ENCODE measurements around the gene BTBD7. TPM values are rescaled to one million over a fixed set of nuclear protein-coding genes. Genes with fewer than 3 reads are reported as not detected.

The BTBD7 gene
- total and polyA plus RNA-seq, 9 of the 15 experiments (the other 6 are each of a cell fraction or from before 2014, with no cell fraction given): 2.5 to 12.9 (median 6.2) TPM

- in situ Hi-C loops (cut with MboI): no loop called here
- DNase-seq (ENCODE audit: extremely low read depth in 1 of 4, low spot score in 3 of 4) (no peak), ATAC-seq (no peak), FAIRE-seq (peak; percentile 6)
- peaks cover 39% of the 10 kb centered on the region for H3K79me2 ChIP-seq (ENCODE audit: control insufficient read depth, insufficient read depth, low read length)
- CTCF ChIA-PET (ENCODE audit: low intra/inter-chr PET ratio): interaction anchor here (0.6 kb wide), 1 partner anchor 1308 kb away, joined by 3 read pairs; no protein-coding TSS in a partner anchor
- 38% methylated on average over 6 of the region's 6 CpGs for WGBS (ENCODE audit: insufficient coverage, low coverage, missing lambda C conversion rate)
- H3K27me3 ChIP-seq (ENCODE audit: control insufficient read depth in 2 of 2, insufficient read depth in 2 of 2, low read length in 2 of 2): no peaks in the 10 kb centered on the region
- H3K9me3 ChIP-seq (replicated peaks; ENCODE audit: control insufficient read depth, insufficient read depth, low read depth, low read length): no peaks in the 10 kb centered on the region
- no peak overlapping the region for H3K27ac ChIP-seq (ENCODE audit: extremely low read depth, low read depth, low read length)
- no peaks in the 10 kb centered on the region for H3K36me3 ChIP-seq (ENCODE audit: control insufficient read depth, insufficient read depth, low read length)
- intact Hi-C loops (cut with micrococcal nuclease): no loop called here
- BruUV-seq (replicated peaks): no TSS peak
- POLR2A ChIA-PET: no interaction called here
- no peaks in the 10 kb centered on the region; the same call in 1 of the 2 replicates for H4K20me1 ChIP-seq (replicated peaks; ENCODE audit: control insufficient read depth, insufficient read depth, low read length)
- no peak overlapping the region for H2AFZ ChIP-seq (ENCODE audit: low read depth, low read length)
- H3K4me2 ChIP-seq (ENCODE audit: insufficient read depth, low read length): no peak overlapping the region
- no peak overlapping the region for H3K4me3 ChIP-seq
- peaks cover 0 to 17% of the 10 kb centered on the region in 2 experiments; a peak in 3 of 5 replicates for H3K4me1 ChIP-seq (replicated peaks in 1 of 2; ENCODE audit: control insufficient read depth in 2 of 2, insufficient read depth in 2 of 2, low read length in 2 of 2)
- H3K9me1 ChIP-seq (ENCODE audit: control insufficient read depth, insufficient read depth, low read length): no peaks in the 10 kb centered on the region
- TF ChIP-seq ERF (CRISPR knock-in tag; IDR thresholded peaks at IDR 0.05): no peak
- TF ChIP-seq ZNF518B (CRISPR knock-in tag; IDR thresholded peaks at IDR 0.05): no peak
- TF ChIP-seq RFX5 (IDR thresholded peaks at IDR 0.05; ENCODE audit: low read depth, low read length): no peak
- TF ChIP-seq ZNF143 (CRISPR knock-in tag; IDR thresholded peaks at IDR 0.05): no peak
- no peak for TF ChIP-seq KLF6 (CRISPR knock-in tag; IDR thresholded peaks at IDR 0.05; ENCODE audit: borderline replicate concordance)
- no peak overlapping the region for H3K9ac ChIP-seq (ENCODE audit: insufficient read depth in 1 of 2, low read depth in 2 of 2, low read length in 2 of 2)
Measured at GRCh38 chr14:93299866-93300265, 33.0 kb downstream of the BTBD7 start.

Measured in K562 (cell line).